ENCODE data around the gene ATP2B3. TPM values are rescaled to one million over a fixed set of nuclear protein-coding genes. Genes with fewer than 3 reads are reported as not detected.

The ATP2B3 gene
- total RNA-seq, 1 donor from 2014 or later: 0.60 TPM

DNA sequence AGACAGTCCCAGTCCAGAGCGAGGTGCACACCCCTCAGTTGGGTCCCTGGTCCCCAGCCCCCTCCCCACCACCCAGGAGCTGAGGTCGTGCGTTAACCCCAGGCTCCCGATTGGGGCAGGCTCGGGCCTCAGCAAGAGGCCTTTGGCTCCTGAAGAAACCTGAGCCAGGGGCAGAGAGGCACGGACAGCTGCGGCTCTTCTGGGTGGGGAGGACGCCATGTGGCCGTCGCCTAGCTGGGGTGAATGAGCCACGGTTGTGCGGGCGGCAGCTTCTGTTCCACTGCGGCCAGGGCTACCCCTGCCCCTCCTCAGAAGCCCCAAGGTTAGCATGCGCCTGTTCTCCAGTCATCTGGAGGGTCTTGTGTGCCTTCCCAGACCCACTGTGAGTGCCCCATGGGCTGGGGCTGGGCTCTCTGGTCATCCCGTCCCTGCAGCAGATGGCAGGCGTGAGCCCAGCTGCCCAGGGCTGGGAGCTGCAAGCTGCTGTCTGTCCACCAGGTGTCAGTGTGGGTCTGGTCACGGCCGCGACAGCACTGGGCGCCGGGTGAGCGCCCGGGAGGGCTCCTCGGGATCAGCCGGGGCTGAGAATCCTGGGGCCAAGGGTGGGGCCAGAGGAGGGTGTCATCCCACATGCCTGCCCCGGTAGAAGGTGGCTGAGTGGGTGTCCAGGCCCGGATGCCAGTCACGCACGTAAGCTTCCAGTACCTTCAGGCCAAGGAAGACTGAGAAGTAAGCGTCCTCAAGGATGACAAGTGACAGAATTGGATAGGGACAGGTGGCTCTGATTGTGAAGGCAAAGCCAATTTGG lies 21.9 kb downstream of the ATP2B3 start:
- H3K27me3 Mint-ChIP-seq: peaks cover 3% of the 10 kb centered on the region
- H3K4me1 Mint-ChIP-seq (ENCODE audit: low read depth): no peaks in the 10 kb centered on the region
- DNase-seq (ENCODE audit: low spot score, unreplicated experiment): peak; percentile 64
- TF ChIP-seq, protein P1, sequence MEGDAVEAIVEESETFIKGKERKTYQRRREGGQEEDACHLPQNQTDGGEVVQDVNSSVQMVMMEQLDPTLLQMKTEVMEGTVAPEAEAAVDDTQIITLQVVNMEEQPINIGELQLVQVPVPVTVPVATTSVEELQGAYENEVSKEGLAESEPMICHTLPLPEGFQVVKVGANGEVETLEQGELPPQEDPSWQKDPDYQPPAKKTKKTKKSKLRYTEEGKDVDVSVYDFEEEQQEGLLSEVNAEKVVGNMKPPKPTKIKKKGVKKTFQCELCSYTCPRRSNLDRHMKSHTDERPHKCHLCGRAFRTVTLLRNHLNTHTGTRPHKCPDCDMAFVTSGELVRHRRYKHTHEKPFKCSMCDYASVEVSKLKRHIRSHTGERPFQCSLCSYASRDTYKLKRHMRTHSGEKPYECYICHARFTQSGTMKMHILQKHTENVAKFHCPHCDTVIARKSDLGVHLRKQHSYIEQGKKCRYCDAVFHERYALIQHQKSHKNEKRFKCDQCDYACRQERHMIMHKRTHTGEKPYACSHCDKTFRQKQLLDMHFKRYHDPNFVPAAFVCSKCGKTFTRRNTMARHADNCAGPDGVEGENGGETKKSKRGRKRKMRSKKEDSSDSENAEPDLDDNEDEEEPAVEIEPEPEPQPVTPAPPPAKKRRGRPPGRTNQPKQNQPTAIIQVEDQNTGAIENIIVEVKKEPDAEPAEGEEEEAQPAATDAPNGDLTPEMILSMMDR (IDR thresholded peaks at IDR 0.05; ENCODE audit: unreplicated experiment): peak; percentile 79
- H3K36me3 Mint-ChIP-seq (ENCODE audit: insufficient read depth): no peaks in the 10 kb centered on the region
- no peak overlapping the region for H3K27ac Mint-ChIP-seq
- no peak overlapping the region for H3K4me3 Mint-ChIP-seq (ENCODE audit: low read depth)
- no peaks in the 10 kb centered on the region for H3K9me3 Mint-ChIP-seq (ENCODE audit: low read depth)

DNA sequence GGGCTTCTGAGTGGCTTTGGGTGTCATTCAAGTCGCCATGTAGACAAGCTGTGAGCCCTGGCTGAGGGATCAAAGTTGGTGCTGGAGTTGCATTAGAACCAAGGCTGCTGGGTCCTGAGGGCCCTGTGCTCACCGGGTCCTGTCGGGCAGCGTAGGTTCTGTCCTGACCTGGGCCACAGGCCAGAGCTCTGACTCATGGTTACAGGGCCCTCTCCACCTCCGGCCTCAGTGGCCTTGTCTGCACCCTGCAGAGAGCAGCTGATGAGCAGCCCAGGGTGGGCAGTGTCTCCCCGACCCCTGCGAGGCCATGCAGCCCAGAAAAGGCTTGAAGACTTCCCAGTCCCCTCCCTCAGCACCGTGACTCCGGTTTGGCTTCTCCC lies 22.5 kb downstream of the ATP2B3 start:
- peaks cover 3% of the 10 kb centered on the region for H3K27me3 Mint-ChIP-seq
- no peaks in the 10 kb centered on the region for H3K36me3 Mint-ChIP-seq (ENCODE audit: insufficient read depth)
- no peaks in the 10 kb centered on the region for H3K4me1 Mint-ChIP-seq (ENCODE audit: low read depth)
- no peak overlapping the region for H3K4me3 Mint-ChIP-seq (ENCODE audit: low read depth)
- no peak overlapping the region for H3K27ac Mint-ChIP-seq
- H3K9me3 Mint-ChIP-seq (ENCODE audit: low read depth): no peaks in the 10 kb centered on the region
- TF ChIP-seq, protein P1 (IDR thresholded peaks at IDR 0.05; ENCODE audit: unreplicated experiment): no peak
- no peak for DNase-seq (ENCODE audit: low spot score, unreplicated experiment)

DNA sequence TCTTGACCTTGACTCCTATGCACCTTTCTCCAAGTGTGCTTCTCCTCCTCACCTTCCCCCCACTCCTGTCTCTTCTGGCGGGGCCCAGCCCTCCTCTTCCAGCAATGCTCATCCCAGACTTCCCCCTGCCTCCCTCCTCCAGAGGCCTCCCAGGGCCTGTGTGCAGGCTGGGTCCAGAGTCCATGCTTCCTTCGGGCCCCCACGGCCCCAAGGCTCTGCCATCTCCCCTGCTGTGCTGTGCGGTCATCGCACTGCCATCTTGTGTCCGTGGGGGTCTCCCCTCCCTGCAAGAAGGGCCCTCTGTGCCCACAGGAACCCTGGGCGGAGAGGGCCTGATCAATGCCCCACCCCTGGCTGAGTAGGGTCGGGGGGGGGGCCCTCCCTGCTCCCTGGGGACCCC lies 27.3 kb downstream of the ATP2B3 start:
- DNase-seq (ENCODE audit: low spot score, unreplicated experiment): no peak
- no peaks in the 10 kb centered on the region for H3K4me1 Mint-ChIP-seq (ENCODE audit: low read depth)
- H3K27ac Mint-ChIP-seq: no peak overlapping the region
- H3K27me3 Mint-ChIP-seq: peaks cover 8% of the 10 kb centered on the region
- no peak overlapping the region for H3K4me3 Mint-ChIP-seq (ENCODE audit: low read depth)
- TF ChIP-seq, protein P1 (IDR thresholded peaks at IDR 0.05; ENCODE audit: unreplicated experiment): no peak
- no peaks in the 10 kb centered on the region for H3K9me3 Mint-ChIP-seq (ENCODE audit: low read depth)
- H3K36me3 Mint-ChIP-seq (ENCODE audit: insufficient read depth): no peaks in the 10 kb centered on the region

DNA sequence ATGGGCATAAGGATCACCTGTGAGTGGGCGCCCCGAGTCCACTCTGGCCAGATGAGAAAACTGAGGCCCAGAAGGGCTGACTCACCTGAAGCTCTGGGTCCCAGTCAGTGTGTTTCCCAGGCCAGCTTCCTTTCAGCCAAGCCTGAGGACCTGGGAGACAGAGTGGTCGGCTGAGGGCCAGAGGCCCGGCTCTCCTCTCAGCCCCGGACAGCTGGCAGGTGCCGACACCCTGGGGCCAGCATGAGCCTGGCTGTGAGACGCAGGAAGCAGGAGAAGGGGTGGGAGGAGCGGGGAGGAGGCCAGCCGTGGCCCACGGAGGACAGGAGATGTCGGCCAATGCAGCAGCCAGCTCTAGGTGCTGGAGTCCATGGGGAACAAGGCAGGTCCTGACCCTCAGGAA lies 28.9 kb downstream of the ATP2B3 start:
- TF ChIP-seq, protein P1 (IDR thresholded peaks at IDR 0.05; ENCODE audit: unreplicated experiment): no peak
- no peak for DNase-seq (ENCODE audit: low spot score, unreplicated experiment)
- peaks cover 14% of the 10 kb centered on the region for H3K27me3 Mint-ChIP-seq
- H3K4me3 Mint-ChIP-seq (ENCODE audit: low read depth): no peak overlapping the region
- H3K27ac Mint-ChIP-seq: no peak overlapping the region
- peaks cover 6% of the 10 kb centered on the region for H3K9me3 Mint-ChIP-seq (ENCODE audit: low read depth)
- H3K4me1 Mint-ChIP-seq (ENCODE audit: low read depth): no peaks in the 10 kb centered on the region
- no peaks in the 10 kb centered on the region for H3K36me3 Mint-ChIP-seq (ENCODE audit: insufficient read depth)

DNA sequence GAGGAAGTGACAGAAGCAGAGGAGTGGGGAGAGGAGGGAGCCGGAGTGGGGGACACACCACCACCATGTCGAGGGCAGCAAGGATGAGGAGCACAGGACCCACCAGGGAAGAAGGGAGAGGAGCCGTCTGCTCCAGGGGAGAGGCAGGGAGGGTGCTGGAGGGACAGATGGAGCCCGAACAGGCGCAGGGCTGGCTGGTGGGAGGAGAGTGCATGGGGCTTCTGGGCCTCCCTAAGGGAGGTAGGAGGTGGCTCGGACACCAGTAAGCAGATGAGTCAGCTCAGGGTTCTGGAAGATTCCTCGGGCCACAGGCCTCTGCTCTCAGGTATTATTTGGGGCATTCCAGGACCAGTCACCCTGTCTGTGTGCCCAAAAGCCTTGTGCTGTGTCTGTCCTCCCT lies 29.8 kb downstream of the ATP2B3 start:
- no peak for DNase-seq (ENCODE audit: low spot score, unreplicated experiment)
- Mint-ChIP-seq H3K9me3 (ENCODE audit: low read depth) (peaks cover 10% of the 10 kb centered on the region), H3K36me3 (ENCODE audit: insufficient read depth) (no peaks in the 10 kb centered on the region), H3K27me3 (peaks cover 17% of the 10 kb centered on the region), H3K27ac (no peak overlapping the region), H3K4me3 (ENCODE audit: low read depth) (no peak overlapping the region), H3K4me1 (ENCODE audit: low read depth) (no peaks in the 10 kb centered on the region)
- TF ChIP-seq, protein P1 (IDR thresholded peaks at IDR 0.05; ENCODE audit: unreplicated experiment): no peak
